H1 (cell line): ENCODE results near the gene CPLANE1. TPM values are rescaled to one million over a fixed set of nuclear protein-coding genes. Genes with fewer than 3 reads are reported as not detected.

Experiments used
- MAFK ChIP-seq: IDR thresholded peaks from 2 replicates; pipeline ENCODE4 v1.6.1; 2012; ENCODE audit warnings: low read depth, mild to moderate bottlenecking, improper control_type of control experiment, low read length
- SUZ12 ChIP-seq: fragments of 200-600 bp; sonication (generic); IDR thresholded peaks from 2 replicates; pipeline ENCODE4 v1.6.1; 2012; ENCODE audit warnings: mild to moderate bottlenecking, inconsistent platforms, low read length, moderate library complexity, mixed read lengths
- polyA plus RNA-seq, 7 experiments: library from polyadenylated mRNA; depleted of rRNA in 3 of 7; stranded (reverse) in 5 of 7; unstranded in 2 of 7; fragments of >200 nt in 5 of 7; fragments of 200-250 nt in 2 of 7; gene quantifications; 1 replicate in 5 of 7; 2 replicates in 1 of 7; 4 replicates in 1 of 7; pipeline versions ENCODE4 v1.2.1 to v1.2.3, GENCODE V29; 2011 to 2013; ENCODE audit warnings: missing spikeins in 2 of 7, mixed read lengths in 2 of 7
- total RNA-seq: library from RNA; stranded (reverse); fragmentation: NEBNext Ultra II Directional; extraction: Animal tissue kit (Norgen Biotek cat#: 25700); gene quantifications from 2 replicates; pipeline ENCODE4 v1.2.1, GENCODE V29; 2021

CPLANE1 gene
- total and polyA plus RNA-seq, 2 of the 8 experiments (the other 6 are each of a cell fraction or from before 2014, with no cell fraction given), result 2.2 to 8.8 TPM

GRCh38 chr5:37172957-37173356 is 76.2 kb downstream of the CPLANE1 start (continued):
- TF ChIP-seq MAFK, result no peak
- TF ChIP-seq SUZ12, result no peak
